NCI-H146 treated with DMSO at 0.1 percent for 48 hours (cell line): ENCODE data around the gene ATRN.

Experiments used
- DNase-seq: peaks from one replicate; lab custom pipeline; 2025; ENCODE audit not compliant: unreplicated experiment; lab: John Stamatoyannopoulos, UW

Gene ATRN

GRCh38 chr20:3621111-3621510 is 150.3 kb downstream of the ATRN start:
- DNase-seq: no peak

- no peak for DNase-seq
Measured at GRCh38 chr20:3622406-3622805, 151.6 kb downstream of the ATRN start.

- no peak for DNase-seq
Measured at GRCh38 chr20:3627476-3627875, 156.7 kb downstream of the ATRN start.

- DNase-seq: no peak
Measured at GRCh38 chr20:3628502-3629314, 157.9 kb downstream of the ATRN start.

GRCh38 chr20:3629893-3630292 is 159.1 kb downstream of the ATRN start:
- DNase-seq: no peak

- no peak for DNase-seq
Measured at GRCh38 chr20:3630429-3630828, 159.6 kb downstream of the ATRN start.

GRCh38 chr20:3631534-3631933 is 160.7 kb downstream of the ATRN start:
- DNase-seq: no peak

- no peak for DNase-seq
Measured at GRCh38 chr20:3632311-3633004, 161.6 kb downstream of the ATRN start.

- no peak for DNase-seq
Measured at GRCh38 chr20:3633913-3634478, 163.2 kb downstream of the ATRN start.

GRCh38 chr20:3635346-3635745 is 164.5 kb downstream of the ATRN start:
- no peak for DNase-seq

- no peak for DNase-seq
Measured at GRCh38 chr20:3640259-3640658, 169.4 kb downstream of the ATRN start.

GRCh38 chr20:3645309-3646066 is 174.7 kb downstream of the ATRN start:
- DNase-seq: no peak

GRCh38 chr20:3646067-3646440 is 175.2 kb downstream of the ATRN start:
- no peak for DNase-seq

GRCh38 chr20:3646651-3647050 is 175.8 kb downstream of the ATRN start:
- no peak for DNase-seq

GRCh38 chr20:3647473-3647872 is 176.7 kb downstream of the ATRN start:
- no peak for DNase-seq

GRCh38 chr20:3648951-3649350 is 178.1 kb downstream of the ATRN start:
- no peak for DNase-seq

- no peak for DNase-seq
Measured at GRCh38 chr20:3651204-3651962, 180.6 kb downstream of the ATRN start.

- DNase-seq: no peak
Measured at GRCh38 chr20:3652221-3652620, 181.4 kb downstream of the ATRN start.

- DNase-seq: no peak
Measured at GRCh38 chr20:3652676-3653596, 182.1 kb downstream of the ATRN start.

GRCh38 chr20:3653921-3654320 is 183.1 kb downstream of the ATRN start:
- no peak for DNase-seq
